Skeletal muscle tissue (tissue), 4 donors: ENCODE measurements around the gene SGMS1. TPM values are rescaled to one million over a fixed set of nuclear protein-coding genes. Genes with fewer than 3 reads are reported as not detected.
"Not testable (repeated sequence)": the region's sequence is repeated elsewhere in the genome, so short reads cannot be mapped to it uniquely, and the experiment has no call there.

Experiments used
- H3K27ac ChIP-seq: one replicate; pipeline ENCODE4 v1.7.0; 2013; ENCODE audit warnings: mild to moderate bottlenecking, low read depth, low read length, inconsistent platforms
- H3K27me3 ChIP-seq, 3 donors: one replicate each; pipeline ENCODE4 v1.7.0; 2013; ENCODE audit warnings: low read length in 3 of 3; ENCODE audit not compliant: control insufficient read depth in 3 of 3, insufficient read depth in 3 of 3
- H3K36me3 ChIP-seq, 3 donors: one replicate each; pipeline ENCODE4 v1.7.0; 2013; ENCODE audit warnings: low read length in 3 of 3; ENCODE audit not compliant: control insufficient read depth in 3 of 3, insufficient read depth in 3 of 3
- H3K4me1 ChIP-seq, 3 donors: one replicate each; pipeline ENCODE4 v1.7.0; 2013; ENCODE audit warnings: low read length in 3 of 3, mild to moderate bottlenecking in 3 of 3; ENCODE audit not compliant: control insufficient read depth in 3 of 3, insufficient read depth in 3 of 3
- H3K4me3 ChIP-seq, 3 donors: one replicate each; pipeline ENCODE4 v1.7.0; 2013; ENCODE audit warnings: low read length in 3 of 3
- H3K9ac ChIP-seq, 3 donors: one replicate each; pipeline ENCODE4 v1.7.0; 2013; ENCODE audit warnings: low read length in 3 of 3, mild to moderate bottlenecking in 3 of 3, moderate library complexity in 2 of 3, low read depth in 1 of 3
- H3K9me3 ChIP-seq, 3 donors: one replicate each; pipeline ENCODE4 v1.7.0; 2013; ENCODE audit warnings: low read length in 3 of 3; ENCODE audit not compliant: control insufficient read depth in 3 of 3
- total RNA-seq: library from RNA; depleted of rRNA; stranded (reverse); fragments of >200 nt; gene quantifications from one replicate; pipeline ENCODE4 v1.2.3, GENCODE V29; 2014
- donor health status: Osteomylitis.

SGMS1 gene
- total RNA-seq, 1 donor from 2014 or later, result 62.6 TPM

- no peaks in the 10 kb centered on the region for H3K4me1 ChIP-seq
- H3K36me3 ChIP-seq, result no peaks in the 10 kb centered on the region
Observed at GRCh38 chr10:50439187-50439586, 184.6 kb downstream of the SGMS1 start.

GRCh38 chr10:50438049-50438936 lies 185.5 kb downstream of the SGMS1 start:
- H3K36me3 ChIP-seq, result no peaks in the 10 kb centered on the region
- H3K9ac ChIP-seq, result no peak overlapping the region
- no peaks in the 10 kb centered on the region for H3K27me3 ChIP-seq
- H3K9me3 ChIP-seq, result no peaks in the 10 kb centered on the region
- no peak overlapping the region for H3K4me3 ChIP-seq
- no peaks in the 10 kb centered on the region for H3K4me1 ChIP-seq
- no peak overlapping the region for H3K27ac ChIP-seq

More at GRCh38 chr10:50439187-50439586, 184.6 kb downstream of the SGMS1 start:
- no peak overlapping the region for H3K27ac ChIP-seq
- no peak overlapping the region for H3K4me3 ChIP-seq
- H3K9me3 ChIP-seq, result no peaks in the 10 kb centered on the region
- H3K9ac ChIP-seq, result no peak overlapping the region
- no peaks in the 10 kb centered on the region for H3K27me3 ChIP-seq

- no peak overlapping the region for H3K9ac ChIP-seq
- H3K4me1 ChIP-seq, result no peaks in the 10 kb centered on the region
- H3K36me3 ChIP-seq, result no peaks in the 10 kb centered on the region
- no peaks in the 10 kb centered on the region for H3K27me3 ChIP-seq
- no peaks in the 10 kb centered on the region for H3K9me3 ChIP-seq
- no peak overlapping the region for H3K27ac ChIP-seq
- H3K4me3 ChIP-seq, result no peak overlapping the region
Observed at GRCh38 chr10:50437248-50437647, 186.5 kb downstream of the SGMS1 start.

GRCh38 chr10:50436805-50437204 lies 187.0 kb downstream of the SGMS1 start:
- Histone ChIP-seq H3K4me1 (peaks cover 2 to 3% (median 2%) of the 10 kb centered on the region in 3 donors), H3K9ac (no peak overlapping the region), H3K9me3 (no peaks in the 10 kb centered on the region), H3K27me3 (no peaks in the 10 kb centered on the region), H3K27ac (no peak overlapping the region), H3K4me3 (no peak overlapping the region), H3K36me3 (no peaks in the 10 kb centered on the region)

GRCh38 chr10:50432211-50433009 lies 191.3 kb downstream of the SGMS1 start:
- Histone ChIP-seq H3K9ac (peak overlapping the region in 1 of 3 donors; percentile 28), H3K36me3 (no peaks in the 10 kb centered on the region), H3K9me3 (no peaks in the 10 kb centered on the region), H3K4me1 (peaks cover 5 to 8% (median 7%) of the 10 kb centered on the region in 3 donors), H3K27me3 (no peaks in the 10 kb centered on the region), H3K4me3 (no peak overlapping the region), H3K27ac (peak overlapping the region; percentile 61)

GRCh38 chr10:50431791-50432190 lies 192.0 kb downstream of the SGMS1 start:
- Histone ChIP-seq H3K27me3 (no peaks in the 10 kb centered on the region), H3K36me3 (no peaks in the 10 kb centered on the region), H3K9me3 (no peaks in the 10 kb centered on the region), H3K4me1 (peaks cover 5 to 8% (median 7%) of the 10 kb centered on the region in 3 donors), H3K4me3 (peak overlapping the region in 1 of 3 donors; percentile 55), H3K27ac (peak overlapping the region; percentile 61), H3K9ac (peak overlapping the region in 2 of 3 donors; percentile 15 to 28)

GRCh38 chr10:50431133-50431532 lies 192.6 kb downstream of the SGMS1 start:
- no peaks in the 10 kb centered on the region for H3K36me3 ChIP-seq
- peaks cover 5 to 8% (median 7%) of the 10 kb centered on the region in 3 donors for H3K4me1 ChIP-seq
- peak overlapping the region in 1 of 3 donors; percentile 15 for H3K9ac ChIP-seq
- no peaks in the 10 kb centered on the region for H3K9me3 ChIP-seq
- peak overlapping the region; percentile 61 for H3K27ac ChIP-seq
- no peaks in the 10 kb centered on the region for H3K27me3 ChIP-seq
- peak overlapping the region in 1 of 3 donors; percentile 55 for H3K4me3 ChIP-seq

- H3K4me3 ChIP-seq, result no peak overlapping the region
- no peaks in the 10 kb centered on the region for H3K27me3 ChIP-seq
- no peak overlapping the region for H3K9ac ChIP-seq
- H3K4me1 ChIP-seq, result peaks cover under 1 to 5% (median 2%) of the 10 kb centered on the region in 3 donors
- no peaks in the 10 kb centered on the region for H3K36me3 ChIP-seq
- no peaks in the 10 kb centered on the region for H3K9me3 ChIP-seq
- H3K27ac ChIP-seq, result no peak overlapping the region
Observed at GRCh38 chr10:50426485-50426884, 197.3 kb downstream of the SGMS1 start.

GRCh38 chr10:50425215-50425614 lies 198.5 kb downstream of the SGMS1 start:
- H3K4me3 ChIP-seq, H3K9ac ChIP-seq, H3K27me3 ChIP-seq, H3K9me3 ChIP-seq, H3K4me1 ChIP-seq, H3K27ac ChIP-seq, H3K36me3 ChIP-seq: not testable (repeated sequence)

- Histone ChIP-seq H3K9ac (no peak overlapping the region), H3K4me1 (peaks cover 0 to 5% (median 0%) of the 10 kb centered on the region in 3 donors), H3K27ac (no peak overlapping the region), H3K9me3 (no peaks in the 10 kb centered on the region), H3K36me3 (no peaks in the 10 kb centered on the region), H3K27me3 (no peaks in the 10 kb centered on the region), H3K4me3 (no peak overlapping the region)
Observed at GRCh38 chr10:50423448-50423847, 200.3 kb downstream of the SGMS1 start.
